ENCODE data around the gene MT1E.
"Not testable (repeated sequence)": the region's sequence is repeated elsewhere in the genome, so short reads cannot be mapped to it uniquely, and the experiment has no call there.

MT1E gene

DNA sequence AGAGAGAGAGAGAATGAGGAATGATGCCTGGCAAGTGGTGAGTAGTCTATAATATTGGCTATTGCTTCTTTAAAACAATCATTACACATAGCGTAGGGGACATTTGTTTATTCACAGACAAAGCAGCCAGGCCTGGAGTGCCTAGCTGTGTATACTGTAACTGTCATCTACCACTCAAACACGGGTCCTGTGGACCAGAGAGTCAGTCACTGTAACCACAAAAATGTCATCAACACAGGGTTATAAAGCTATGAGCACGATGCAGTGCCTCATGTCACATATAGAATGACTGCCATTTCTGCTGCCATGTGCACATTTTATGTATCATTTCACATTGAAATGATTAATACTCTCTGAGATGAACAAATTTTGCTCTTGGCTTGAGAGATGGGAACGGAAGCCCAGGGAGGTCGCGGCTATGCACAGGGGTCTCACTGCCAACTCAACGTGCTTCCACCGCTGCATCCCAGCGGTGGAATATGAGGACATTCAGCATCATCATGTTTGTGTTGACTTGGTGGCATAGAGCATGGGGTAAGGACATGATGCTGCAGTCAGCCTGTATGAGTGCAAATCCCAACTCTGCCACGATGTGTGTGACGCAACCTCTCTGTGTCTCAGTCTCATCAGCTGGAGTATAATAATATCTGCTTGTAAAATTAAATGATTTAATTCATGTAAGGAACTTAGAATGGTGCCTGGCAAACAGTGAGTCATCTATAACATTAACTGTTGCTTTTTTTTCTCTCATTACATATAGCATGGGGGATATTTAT is 47.4 kb downstream of the MT1E start:
- DNase-seq: no peak

DNA sequence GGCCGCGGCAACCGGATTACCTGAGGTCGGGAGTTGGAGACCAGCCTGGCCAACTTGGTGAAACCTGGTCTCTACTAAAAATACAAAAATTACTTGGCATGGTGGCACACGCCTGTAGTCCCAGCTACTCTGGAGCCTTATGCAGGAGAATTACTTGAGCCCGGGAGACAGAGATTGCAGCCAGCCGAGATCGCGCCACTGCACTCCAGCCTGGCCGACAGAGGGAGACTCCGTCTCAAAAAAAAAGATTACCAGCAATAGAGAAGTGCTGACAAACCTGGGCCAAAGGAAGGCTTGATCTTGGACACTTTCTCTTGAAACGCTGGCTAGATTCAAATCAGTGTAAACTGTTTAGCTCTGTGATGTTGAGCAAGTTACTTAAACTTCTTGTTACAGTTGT is 48.3 kb downstream of the MT1E start:
- DNase-seq: no peak

DNA sequence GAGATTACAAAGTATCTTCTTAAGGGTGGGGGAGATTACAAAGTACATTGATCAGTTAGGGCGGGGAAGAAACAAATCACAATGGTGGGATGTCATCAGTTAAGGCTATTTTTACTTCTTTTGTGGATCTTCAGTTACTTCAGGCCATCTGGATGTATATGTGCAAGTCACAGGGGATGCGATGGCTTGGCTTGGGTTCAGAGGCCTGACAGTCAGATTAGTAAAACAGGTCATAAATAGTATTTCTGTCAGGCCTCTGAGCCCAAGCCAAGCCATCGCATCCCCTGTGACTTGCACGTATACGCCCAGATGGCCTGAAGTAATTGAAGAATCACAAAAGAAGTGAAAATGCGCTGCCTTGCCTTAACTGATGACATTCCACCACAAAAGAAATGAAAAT is 49.0 kb downstream of the MT1E start:
- not testable (repeated sequence) for DNase-seq

GRCh38 chr16:56675685-56676210 is 50.2 kb downstream of the MT1E start:
- DNase-seq: no peak
